GM12878 (cell line): ENCODE results near the gene MEI1.

Experiments
- BCL11A ChIP-seq: IDR thresholded peaks from 2 replicates; pipeline ENCODE4 v1.6.1; 2011; ENCODE audit warnings: low read depth, low read length
- CHD1 ChIP-seq: IDR thresholded peaks from 2 replicates; pipeline ENCODE4 v1.6.1; 2012; ENCODE audit warnings: low read depth, low read length, improper control_type of control experiment
- CHD2 ChIP-seq: IDR thresholded peaks from 2 replicates; pipeline ENCODE4 v1.6.1; 2011; ENCODE audit warnings: low read depth, low read length, improper control_type of control experiment, borderline replicate concordance
- ESRRA ChIP-seq: IDR thresholded peaks from 2 replicates; pipeline ENCODE4 v1.6.1; 2012; ENCODE audit warnings: mild to moderate bottlenecking, low read length, improper control_type of control experiment
- HDAC2 ChIP-seq: fragments of 200-600 bp; sonication (generic); IDR thresholded peaks from 2 replicates; pipeline ENCODE4 v1.6.1; 2017
- HDGF ChIP-seq: fragments of 450-650 bp; IDR thresholded peaks from 2 replicates; pipeline ENCODE4 v1.6.1; 2016; ENCODE audit warnings: antibody characterized with exemption
- NFYB ChIP-seq: IDR thresholded peaks from 2 replicates; pipeline ENCODE4 v1.6.1; 2011; ENCODE audit warnings: low read depth, mild to moderate bottlenecking, low read length, improper control_type of control experiment, moderate library complexity; ENCODE audit not compliant: insufficient read depth
- POLR2A ChIP-seq: IDR thresholded peaks from 2 replicates; pipeline ENCODE4 v1.6.1; 2011; ENCODE audit warnings: low read depth, mild to moderate bottlenecking, low read length
- POLR2AphosphoS5 ChIP-seq: IDR thresholded peaks from 2 replicates; pipeline ENCODE4 v1.6.1; 2011; ENCODE audit warnings: mild to moderate bottlenecking, low read length, inconsistent platforms
- SMARCA5 ChIP-seq: fragments of 450-650 bp; IDR thresholded peaks from 2 replicates; pipeline ENCODE4 v1.6.1; 2017; ENCODE audit warnings: mild to moderate bottlenecking
- TBL1XR1 ChIP-seq: IDR thresholded peaks from 2 replicates; pipeline ENCODE4 v1.6.1; 2012; ENCODE audit warnings: low read depth, low read length, improper control_type of control experiment
- TCF12 ChIP-seq: IDR thresholded peaks from 2 replicates; pipeline ENCODE4 v1.6.1; 2011; ENCODE audit warnings: low read depth, mild to moderate bottlenecking, low read length
- YBX1 ChIP-seq: fragments of 450-650 bp; IDR thresholded peaks from 2 replicates; pipeline ENCODE4 v1.6.1; 2016; ENCODE audit warnings: antibody characterized with exemption
- TF ChIP-seq, protein P1 (sequence below), 3 experiments: IDR thresholded peaks in 2 of 3; conservative IDR thresholded peaks in 1 of 3; 2 replicates each; pipeline ENCODE4 v1.5.1; 2011; ENCODE audit warnings: low read depth in 3 of 3, low read length in 3 of 3, mild to moderate bottlenecking in 3 of 3, control low read depth in 2 of 3, moderate library complexity in 2 of 3, inconsistent platforms in 1 of 3, mixed read lengths in 1 of 3; ENCODE audit not compliant: control insufficient read depth in 2 of 3, insufficient read depth in 1 of 3; ENCODE audit errors: extremely low read depth in 1 of 3

GRCh38 chr22:41725510-41726110 is 26.3 kb downstream of the MEI1 start:
- no peak for TF ChIP-seq CHD2
- TF ChIP-seq POLR2AphosphoS5: no peak
- TF ChIP-seq TCF12: no peak
- no peak for TF ChIP-seq BCL11A
- no peak for TF ChIP-seq POLR2A
- no peak for TF ChIP-seq TBL1XR1
- TF ChIP-seq CHD1: no peak
- no peak for TF ChIP-seq HDGF
- TF ChIP-seq, protein P1, sequence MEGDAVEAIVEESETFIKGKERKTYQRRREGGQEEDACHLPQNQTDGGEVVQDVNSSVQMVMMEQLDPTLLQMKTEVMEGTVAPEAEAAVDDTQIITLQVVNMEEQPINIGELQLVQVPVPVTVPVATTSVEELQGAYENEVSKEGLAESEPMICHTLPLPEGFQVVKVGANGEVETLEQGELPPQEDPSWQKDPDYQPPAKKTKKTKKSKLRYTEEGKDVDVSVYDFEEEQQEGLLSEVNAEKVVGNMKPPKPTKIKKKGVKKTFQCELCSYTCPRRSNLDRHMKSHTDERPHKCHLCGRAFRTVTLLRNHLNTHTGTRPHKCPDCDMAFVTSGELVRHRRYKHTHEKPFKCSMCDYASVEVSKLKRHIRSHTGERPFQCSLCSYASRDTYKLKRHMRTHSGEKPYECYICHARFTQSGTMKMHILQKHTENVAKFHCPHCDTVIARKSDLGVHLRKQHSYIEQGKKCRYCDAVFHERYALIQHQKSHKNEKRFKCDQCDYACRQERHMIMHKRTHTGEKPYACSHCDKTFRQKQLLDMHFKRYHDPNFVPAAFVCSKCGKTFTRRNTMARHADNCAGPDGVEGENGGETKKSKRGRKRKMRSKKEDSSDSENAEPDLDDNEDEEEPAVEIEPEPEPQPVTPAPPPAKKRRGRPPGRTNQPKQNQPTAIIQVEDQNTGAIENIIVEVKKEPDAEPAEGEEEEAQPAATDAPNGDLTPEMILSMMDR (IDR thresholded peaks at IDR 0.05 in 2 of 3, conservative IDR thresholded peaks at IDR 0.05 in 1 of 3; ENCODE audit: control insufficient read depth in 2 of 3, extremely low read depth in 1 of 3, insufficient read depth in 1 of 3, low read depth in 3 of 3, low read length in 3 of 3): no peak
- TF ChIP-seq SMARCA5: no peak
- no peak for TF ChIP-seq NFYB
- no peak for TF ChIP-seq HDAC2
- TF ChIP-seq YBX1: no peak
- TF ChIP-seq ESRRA: no peak
